ENCODE data around the gene MFN2.
A peak's percentile ranks its signal among the peaks of the same experiment; 100 is the strongest.

Gene MFN2

GRCh38 chr1:12019858-12020509 lies 39.7 kb downstream of the MFN2 start:
- no peaks in the 10 kb centered on the region for H3K9me3 ChIP-seq
- peak overlapping the region; percentile 91 for H3K27ac ChIP-seq
- H3K4me3 ChIP-seq (ENCODE audit: low read depth in 1 of 2, low read length in 1 of 2) = peak overlapping the region; percentile 84 to 95
- no peak for TF ChIP-seq CTCF (IDR thresholded peaks at IDR 0.05)
- H3K27me3 ChIP-seq = no peaks in the 10 kb centered on the region
- peaks cover 16 to 20% of the 10 kb centered on the region in 2 experiments for H3K4me1 ChIP-seq (ENCODE audit: control insufficient read depth in 1 of 2, insufficient read depth in 1 of 2, low read depth in 1 of 2, low read length in 1 of 2)
- peaks cover 35% of the 10 kb centered on the region for H3K36me3 ChIP-seq

GRCh38 chr1:12021616-12022015 lies 41.4 kb downstream of the MFN2 start:
- Histone ChIP-seq H3K27me3 (no peaks in the 10 kb centered on the region), H3K36me3 (peaks cover 52% of the 10 kb centered on the region), H3K4me1 (ENCODE audit: control insufficient read depth in 1 of 2, insufficient read depth in 1 of 2, low read depth in 1 of 2, low read length in 1 of 2) (peaks cover 16 to 20% of the 10 kb centered on the region in 2 experiments), H3K9me3 (no peaks in the 10 kb centered on the region), H3K27ac (peak overlapping the region; percentile 1), H3K4me3 (ENCODE audit: low read depth in 1 of 2, low read length in 1 of 2) (no peak overlapping the region)
- no peak for TF ChIP-seq CTCF (IDR thresholded peaks at IDR 0.05)

GRCh38 chr1:12022036-12022435 lies 41.8 kb downstream of the MFN2 start:
- peaks cover 56% of the 10 kb centered on the region for H3K36me3 ChIP-seq
- H3K4me3 ChIP-seq (ENCODE audit: low read depth in 1 of 2, low read length in 1 of 2) = no peak overlapping the region
- H3K27me3 ChIP-seq = no peaks in the 10 kb centered on the region
- peak overlapping the region; percentile 1 for H3K27ac ChIP-seq
- H3K4me1 ChIP-seq (ENCODE audit: control insufficient read depth in 1 of 2, insufficient read depth in 1 of 2, low read depth in 1 of 2, low read length in 1 of 2) = peaks cover 16 to 20% of the 10 kb centered on the region in 2 experiments
- H3K9me3 ChIP-seq = no peaks in the 10 kb centered on the region
- TF ChIP-seq CTCF (IDR thresholded peaks at IDR 0.05) = no peak

- no peaks in the 10 kb centered on the region for H3K9me3 ChIP-seq
- no peak overlapping the region for H3K27ac ChIP-seq
- peaks cover 1 to 5% of the 10 kb centered on the region in 2 experiments for H3K4me1 ChIP-seq (ENCODE audit: control insufficient read depth in 1 of 2, insufficient read depth in 1 of 2, low read depth in 1 of 2, low read length in 1 of 2)
- H3K36me3 ChIP-seq = peaks cover 98% of the 10 kb centered on the region
- H3K27me3 ChIP-seq = no peaks in the 10 kb centered on the region
- no peak for TF ChIP-seq CTCF (IDR thresholded peaks at IDR 0.05)
- no peak overlapping the region for H3K4me3 ChIP-seq (ENCODE audit: low read depth in 1 of 2, low read length in 1 of 2)
Measured at GRCh38 chr1:12026586-12026985, 46.3 kb downstream of the MFN2 start.

- no peaks in the 10 kb centered on the region for H3K27me3 ChIP-seq
- no peaks in the 10 kb centered on the region for H3K9me3 ChIP-seq
- H3K27ac ChIP-seq = no peak overlapping the region
- TF ChIP-seq CTCF (IDR thresholded peaks at IDR 0.05) = no peak
- peaks cover 94% of the 10 kb centered on the region for H3K36me3 ChIP-seq
- no peak overlapping the region for H3K4me3 ChIP-seq (ENCODE audit: low read depth in 1 of 2, low read length in 1 of 2)
- peaks cover 16 to 17% of the 10 kb centered on the region in 2 experiments for H3K4me1 ChIP-seq (ENCODE audit: control insufficient read depth in 1 of 2, insufficient read depth in 1 of 2, low read depth in 1 of 2, low read length in 1 of 2)
Measured at GRCh38 chr1:12028248-12028647, 48.0 kb downstream of the MFN2 start.

Measured in neutrophil (primary cell).